RWPE2 (cell line): ENCODE results near the gene VPS25.

ENCODE experiments used
- ATAC-seq: fragments of 200-7000 bp; cut with Tn5 transposase; 3 replicates; pipeline ENCODE4 v1.9.1; 2021; ENCODE audit warnings: low read depth
- DNase-seq: peaks from one replicate; pipeline ENCODE4 v3.0.0-alpha.2; 2020; ENCODE audit warnings: low spot score
- H3K27ac ChIP-seq: fragments of 450-650 bp; 2 replicates; pipeline ENCODE4 v1.5.1; 2017; ENCODE audit warnings: mild to moderate bottlenecking; ENCODE audit not compliant: poor library complexity, severe bottlenecking
- H3K27me3 ChIP-seq: fragments of 250-450 bp; sonication (Bioruptor Pico); 2 replicates; pipeline ENCODE4 v1.5.1; 2021; ENCODE audit warnings: mild to moderate bottlenecking, moderate library complexity; ENCODE audit not compliant: insufficient read depth, poor library complexity, severe bottlenecking
- H3K36me3 ChIP-seq: fragments of 250-450 bp; sonication (Bioruptor Pico); 2 replicates; pipeline ENCODE4 v1.5.1; 2020; ENCODE audit warnings: low read depth, mild to moderate bottlenecking, moderate library complexity
- H3K4me1 ChIP-seq: fragments of 250-450 bp; sonication (Bioruptor Pico); 2 replicates; pipeline ENCODE4 v1.5.1; 2021; ENCODE audit warnings: mild to moderate bottlenecking, moderate library complexity; ENCODE audit not compliant: insufficient read depth, poor library complexity, severe bottlenecking
- H3K4me3 ChIP-seq: fragments of 250-450 bp; sonication (Bioruptor Pico); 2 replicates; pipeline ENCODE4 v1.5.1; 2021; ENCODE audit warnings: mild to moderate bottlenecking, moderate library complexity; ENCODE audit not compliant: severe bottlenecking
- H3K9me3 ChIP-seq: fragments of 250-450 bp; sonication (Bioruptor Pico); 2 replicates; pipeline ENCODE4 v1.5.1; 2021; ENCODE audit warnings: mild to moderate bottlenecking, moderate library complexity; ENCODE audit not compliant: severe bottlenecking
- CTCF ChIP-seq: fragments of 450-650 bp; IDR thresholded peaks from one replicate; pipeline ENCODE4 v1.5.1; 2017; ENCODE audit warnings: mild to moderate bottlenecking, moderate library complexity; ENCODE audit not compliant: poor library complexity, severe bottlenecking

VPS25 gene

GRCh38 chr17:42821176-42821575 lies 47.9 kb downstream of the VPS25 start:
- no peak overlapping the region for H3K4me3 ChIP-seq
- H3K9me3 ChIP-seq, result no peaks in the 10 kb centered on the region
- H3K27ac ChIP-seq, result no peak overlapping the region
- H3K27me3 ChIP-seq, result no peaks in the 10 kb centered on the region
- no peak for DNase-seq
- no peak for TF ChIP-seq CTCF
- peaks cover 71% of the 10 kb centered on the region for H3K36me3 ChIP-seq
- H3K4me1 ChIP-seq, result peaks cover 6% of the 10 kb centered on the region
- ATAC-seq, result no peak

GRCh38 chr17:42827472-42827871 lies 54.2 kb downstream of the VPS25 start:
- Histone ChIP-seq H3K9me3 (no peaks in the 10 kb centered on the region), H3K36me3 (peaks cover 8% of the 10 kb centered on the region; the same call in 1 of the 2 replicates), H3K4me3 (no peak overlapping the region), H3K4me1 (peaks cover 11% of the 10 kb centered on the region), H3K27me3 (no peaks in the 10 kb centered on the region), H3K27ac (no peak overlapping the region)
- no peak for TF ChIP-seq CTCF
- DNase-seq, result no peak
- no peak for ATAC-seq
